ENCODE results near the gene MYL12B. TPM values are rescaled to one million over a fixed set of nuclear protein-coding genes. Genes with fewer than 3 reads are reported as not detected.

MYL12B gene
- polyA plus RNA-seq, 1 experiment = 787 TPM

- ChIA-PET CTCF (interaction anchor here (1.4 to 4.8 kb wide), 3 partner anchors 96 to 316 kb away, joined by 5 to 52 read pairs (median 10); no protein-coding TSS in a partner anchor), POLR2A (interaction anchor here (0.7 to 3.3 kb wide), 7 partner anchors 9 to 590 kb away, joined by 3 to 14 read pairs (median 4); partner anchors contain the start of gene MYL12B)
- no peaks in the 10 kb centered on the region for H3K27me3 ChIP-seq (ENCODE audit: control insufficient read depth, insufficient read depth, low read length)
- peak within 1 kb of the TSS; percentile 96 for H3K27ac ChIP-seq (ENCODE audit: low read depth, low read length)
- peaks cover 8% of the 10 kb centered on the region for H3K9me3 ChIP-seq (ENCODE audit: control insufficient read depth, insufficient read depth, low read length)
- DNase-seq (ENCODE audit: low read depth, low spot score) = peak; percentile 96
- TF ChIP-seq, protein P1, sequence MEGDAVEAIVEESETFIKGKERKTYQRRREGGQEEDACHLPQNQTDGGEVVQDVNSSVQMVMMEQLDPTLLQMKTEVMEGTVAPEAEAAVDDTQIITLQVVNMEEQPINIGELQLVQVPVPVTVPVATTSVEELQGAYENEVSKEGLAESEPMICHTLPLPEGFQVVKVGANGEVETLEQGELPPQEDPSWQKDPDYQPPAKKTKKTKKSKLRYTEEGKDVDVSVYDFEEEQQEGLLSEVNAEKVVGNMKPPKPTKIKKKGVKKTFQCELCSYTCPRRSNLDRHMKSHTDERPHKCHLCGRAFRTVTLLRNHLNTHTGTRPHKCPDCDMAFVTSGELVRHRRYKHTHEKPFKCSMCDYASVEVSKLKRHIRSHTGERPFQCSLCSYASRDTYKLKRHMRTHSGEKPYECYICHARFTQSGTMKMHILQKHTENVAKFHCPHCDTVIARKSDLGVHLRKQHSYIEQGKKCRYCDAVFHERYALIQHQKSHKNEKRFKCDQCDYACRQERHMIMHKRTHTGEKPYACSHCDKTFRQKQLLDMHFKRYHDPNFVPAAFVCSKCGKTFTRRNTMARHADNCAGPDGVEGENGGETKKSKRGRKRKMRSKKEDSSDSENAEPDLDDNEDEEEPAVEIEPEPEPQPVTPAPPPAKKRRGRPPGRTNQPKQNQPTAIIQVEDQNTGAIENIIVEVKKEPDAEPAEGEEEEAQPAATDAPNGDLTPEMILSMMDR (IDR thresholded peaks at IDR 0.05; ENCODE audit: low read depth, low read length) = no peak
- peak within 1 kb of the TSS; percentile 97 for H3K4me3 ChIP-seq (ENCODE audit: low read depth, low read length)
These were observed 14.5 kb upstream of the MYL12B start, which contains the start of gene MYL12A for GRCh38 chr18:3247240-3248061. Gene MYL12A (plus strand): TSS chr18:3247801. CDS start chr18:3253248, 5,447 bp downstream.

GRCh38 chr18:3248062-3248657, 13.8 kb upstream of the MYL12B start:
- H3K27ac ChIP-seq (ENCODE audit: low read depth, low read length) = peak overlapping the region; percentile 96
- H3K4me3 ChIP-seq (ENCODE audit: low read depth, low read length) = peak overlapping the region; percentile 97
- peaks cover 8% of the 10 kb centered on the region for H3K9me3 ChIP-seq (ENCODE audit: control insufficient read depth, insufficient read depth, low read length)
- ChIA-PET CTCF (interaction anchor here (1.4 kb wide), 1 partner anchor 97 kb away, joined by 5 read pairs; no protein-coding TSS in a partner anchor), POLR2A (interaction anchor here (1.2 to 3.3 kb wide), 4 partner anchors 8 to 590 kb away, joined by 3 to 14 read pairs (median 6); partner anchors contain the start of gene MYL12B)
- TF ChIP-seq, protein P1 (IDR thresholded peaks at IDR 0.05; ENCODE audit: low read depth, low read length) = no peak
- DNase-seq (ENCODE audit: low read depth, low spot score) = no peak
- H3K27me3 ChIP-seq (ENCODE audit: control insufficient read depth, insufficient read depth, low read length) = no peaks in the 10 kb centered on the region

DNA sequence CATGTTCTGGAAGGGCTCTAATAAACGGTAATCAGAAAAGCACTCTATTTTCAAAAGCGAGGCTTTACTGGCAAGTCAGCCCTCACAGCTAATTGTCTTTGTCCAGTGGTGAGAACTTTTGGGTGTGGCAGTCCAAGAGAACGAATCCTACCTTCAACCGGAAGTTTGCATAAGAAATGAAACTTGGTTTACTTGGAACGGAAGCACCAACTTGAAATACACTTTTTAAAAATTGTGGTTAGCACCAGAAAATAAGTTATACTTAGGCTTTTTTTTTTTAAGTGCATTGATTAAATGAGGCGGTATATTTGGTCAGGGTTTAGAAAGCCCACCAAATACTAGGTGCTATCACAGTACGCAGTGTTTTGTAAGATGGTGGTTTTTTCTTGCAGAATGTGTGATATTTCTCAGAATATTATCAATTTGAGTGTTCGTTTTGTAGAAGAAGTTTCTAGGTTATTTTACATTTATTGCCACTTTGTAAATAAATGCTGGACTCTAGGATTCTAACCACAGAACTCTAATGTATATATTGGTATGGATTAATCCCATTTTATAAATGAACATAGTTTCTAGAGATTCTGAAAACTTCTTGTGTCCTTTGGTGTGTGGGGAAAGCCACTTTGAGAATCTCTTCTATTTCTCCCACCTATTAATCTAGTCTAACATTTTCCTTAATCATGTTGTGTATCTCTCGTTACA, 13.1 kb upstream of the MYL12B start:
- no peak for DNase-seq (ENCODE audit: low read depth, low spot score)
- H3K27ac ChIP-seq (ENCODE audit: low read depth, low read length) = peak overlapping the region; percentile 96
- H3K27me3 ChIP-seq (ENCODE audit: control insufficient read depth, insufficient read depth, low read length) = no peaks in the 10 kb centered on the region
- ChIA-PET CTCF (no interaction called here), POLR2A (interaction anchor here (1.2 to 3.3 kb wide), 2 partner anchors 12 to 355 kb away, joined by 3 to 14 read pairs; partner anchors contain the start of gene MYL12B)
- TF ChIP-seq, protein P1 (IDR thresholded peaks at IDR 0.05; ENCODE audit: low read depth, low read length) = no peak
- H3K4me3 ChIP-seq (ENCODE audit: low read depth, low read length) = peak overlapping the region; percentile 97
- H3K9me3 ChIP-seq (ENCODE audit: control insufficient read depth, insufficient read depth, low read length) = peaks cover 8% of the 10 kb centered on the region

GRCh38 chr18:3250237-3251107, 11.5 kb upstream of the MYL12B start:
- DNase-seq (ENCODE audit: low read depth, low spot score) = no peak
- TF ChIP-seq, protein P1 (IDR thresholded peaks at IDR 0.05; ENCODE audit: low read depth, low read length) = no peak
- ChIA-PET POLR2A (interaction anchor here (0.6 to 3.3 kb wide), 3 partner anchors 11 to 597 kb away, joined by 7 to 14 read pairs (median 8); partner anchors contain the start of gene MYL12B), CTCF (interaction anchor here (0.5 to 1.0 kb wide), 3 partner anchors 207 to 745 kb away, joined by 3 to 4 read pairs (median 3); no protein-coding TSS in a partner anchor)
- H3K4me3 ChIP-seq (ENCODE audit: low read depth, low read length) = 0 out of 2 replicates have a peak overlapping the region, but pooled peaks have one; percentile 5
- H3K27ac ChIP-seq (ENCODE audit: low read depth, low read length) = peak overlapping the region; percentile 53
- no peaks in the 10 kb centered on the region for H3K27me3 ChIP-seq (ENCODE audit: control insufficient read depth, insufficient read depth, low read length)
- peaks cover 8% of the 10 kb centered on the region for H3K9me3 ChIP-seq (ENCODE audit: control insufficient read depth, insufficient read depth, low read length)

Measured in AG04450 (cell line).